ENCODE data around the gene BAG3.

BAG3 gene

GRCh38 chr10:119725828-119726675 lies 74.9 kb downstream of the BAG3 start, which contains the start of gene INPP5F:
Gene INPP5F (plus strand): TSS chr10:119726050. CDS start chr10:119726263, 213 bp downstream.
- peak; percentile 98 to 99 for DNase-seq (ENCODE audit: extremely low read depth in 1 of 2, low read depth in 1 of 2)

- DNase-seq (ENCODE audit: extremely low read depth in 1 of 2, low read depth in 1 of 2): no peak
Measured at GRCh38 chr10:119726676-119727261, 75.6 kb downstream of the BAG3 start.
